ENCODE data around the gene GAB2. TPM values are rescaled to one million over a fixed set of nuclear protein-coding genes. Genes with fewer than 3 reads are reported as not detected.

The GAB2 gene
- total RNA-seq, 1 experiment from 2014 or later, result 10.6 TPM

DNA sequence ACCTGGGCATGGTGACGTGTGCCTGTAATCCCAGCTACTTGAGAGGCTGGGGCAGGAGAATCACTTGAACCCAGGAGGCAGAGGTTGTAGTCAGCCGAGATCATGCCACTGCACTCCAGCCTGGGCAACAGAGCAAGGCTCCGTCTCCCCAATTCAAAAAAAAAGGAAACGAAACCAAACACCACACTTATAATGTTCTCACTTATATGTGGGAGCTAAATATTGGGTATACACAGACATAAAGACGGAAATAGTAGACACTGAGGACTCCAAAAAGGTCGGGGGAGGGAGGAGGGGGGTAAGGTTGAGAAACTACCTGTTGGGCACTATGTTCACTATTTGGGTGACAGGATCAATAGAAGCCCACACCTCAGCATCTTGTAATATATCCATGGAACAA, 94.3 kb downstream of the GAB2 start:
- intact Hi-C loops (cut with micrococcal nuclease; ENCODE audit: unreplicated experiment), result no loop called here
- CTCF ChIA-PET, result interaction anchor here (0.7 kb wide), 1 partner anchor 34 kb away, joined by 4 read pairs; no protein-coding TSS in a partner anchor
- no peaks in the 10 kb centered on the region for H3K36me3 Mint-ChIP-seq (ENCODE audit: insufficient read depth, unreplicated experiment)
- BruUV-seq (replicated peaks), result no TSS peak
- H3K4me1 Mint-ChIP-seq (ENCODE audit: low read depth, unreplicated experiment), result no peaks in the 10 kb centered on the region
- H3K27ac Mint-ChIP-seq (ENCODE audit: unreplicated experiment), result no peak overlapping the region
- no peak overlapping the region for H3K4me3 Mint-ChIP-seq (ENCODE audit: low read depth, unreplicated experiment)
- H3K9me3 Mint-ChIP-seq (ENCODE audit: low read depth, unreplicated experiment), result no peaks in the 10 kb centered on the region
- DNase-seq, result no peak
- no peaks in the 10 kb centered on the region for H3K27me3 Mint-ChIP-seq (ENCODE audit: unreplicated experiment)
- TF ChIP-seq, protein P1, sequence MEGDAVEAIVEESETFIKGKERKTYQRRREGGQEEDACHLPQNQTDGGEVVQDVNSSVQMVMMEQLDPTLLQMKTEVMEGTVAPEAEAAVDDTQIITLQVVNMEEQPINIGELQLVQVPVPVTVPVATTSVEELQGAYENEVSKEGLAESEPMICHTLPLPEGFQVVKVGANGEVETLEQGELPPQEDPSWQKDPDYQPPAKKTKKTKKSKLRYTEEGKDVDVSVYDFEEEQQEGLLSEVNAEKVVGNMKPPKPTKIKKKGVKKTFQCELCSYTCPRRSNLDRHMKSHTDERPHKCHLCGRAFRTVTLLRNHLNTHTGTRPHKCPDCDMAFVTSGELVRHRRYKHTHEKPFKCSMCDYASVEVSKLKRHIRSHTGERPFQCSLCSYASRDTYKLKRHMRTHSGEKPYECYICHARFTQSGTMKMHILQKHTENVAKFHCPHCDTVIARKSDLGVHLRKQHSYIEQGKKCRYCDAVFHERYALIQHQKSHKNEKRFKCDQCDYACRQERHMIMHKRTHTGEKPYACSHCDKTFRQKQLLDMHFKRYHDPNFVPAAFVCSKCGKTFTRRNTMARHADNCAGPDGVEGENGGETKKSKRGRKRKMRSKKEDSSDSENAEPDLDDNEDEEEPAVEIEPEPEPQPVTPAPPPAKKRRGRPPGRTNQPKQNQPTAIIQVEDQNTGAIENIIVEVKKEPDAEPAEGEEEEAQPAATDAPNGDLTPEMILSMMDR (IDR thresholded peaks at IDR 0.05; ENCODE audit: unreplicated experiment), result no peak

DNA sequence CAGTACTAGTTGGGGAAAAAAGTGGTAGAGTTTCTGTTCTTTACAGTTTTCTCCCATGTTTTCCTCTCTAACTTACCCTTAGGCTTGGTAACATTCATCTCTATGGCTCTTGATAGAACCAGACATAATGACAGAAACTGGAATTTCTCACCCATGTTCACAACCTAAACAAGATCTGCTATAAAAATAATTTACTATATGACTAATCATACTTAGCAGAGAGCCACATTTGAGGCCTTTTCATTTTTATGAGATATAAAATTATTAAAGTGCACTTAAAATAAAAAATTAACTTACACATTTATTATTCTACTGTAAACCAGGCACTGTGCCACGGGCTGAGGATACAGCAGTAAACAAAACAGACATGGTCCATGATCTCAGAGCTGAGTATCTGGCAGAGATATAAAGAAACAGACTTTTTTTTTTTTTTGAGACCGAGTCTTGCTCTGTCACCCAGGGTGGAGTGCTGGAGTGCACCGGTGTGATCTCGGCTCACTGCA, 98.1 kb downstream of the GAB2 start:
- intact Hi-C loops (cut with micrococcal nuclease; ENCODE audit: unreplicated experiment), result no loop called here
- CTCF ChIA-PET, result no interaction called here
- Mint-ChIP-seq H3K4me3 (ENCODE audit: low read depth, unreplicated experiment) (no peak overlapping the region), H3K36me3 (ENCODE audit: insufficient read depth, unreplicated experiment) (no peaks in the 10 kb centered on the region), H3K27me3 (ENCODE audit: unreplicated experiment) (no peaks in the 10 kb centered on the region), H3K4me1 (ENCODE audit: low read depth, unreplicated experiment) (no peaks in the 10 kb centered on the region), H3K9me3 (ENCODE audit: low read depth, unreplicated experiment) (no peaks in the 10 kb centered on the region), H3K27ac (ENCODE audit: unreplicated experiment) (no peak overlapping the region)
- no peak for DNase-seq
- TF ChIP-seq, protein P1 (IDR thresholded peaks at IDR 0.05; ENCODE audit: unreplicated experiment), result no peak
- BruUV-seq (replicated peaks), result no TSS peak

DNA sequence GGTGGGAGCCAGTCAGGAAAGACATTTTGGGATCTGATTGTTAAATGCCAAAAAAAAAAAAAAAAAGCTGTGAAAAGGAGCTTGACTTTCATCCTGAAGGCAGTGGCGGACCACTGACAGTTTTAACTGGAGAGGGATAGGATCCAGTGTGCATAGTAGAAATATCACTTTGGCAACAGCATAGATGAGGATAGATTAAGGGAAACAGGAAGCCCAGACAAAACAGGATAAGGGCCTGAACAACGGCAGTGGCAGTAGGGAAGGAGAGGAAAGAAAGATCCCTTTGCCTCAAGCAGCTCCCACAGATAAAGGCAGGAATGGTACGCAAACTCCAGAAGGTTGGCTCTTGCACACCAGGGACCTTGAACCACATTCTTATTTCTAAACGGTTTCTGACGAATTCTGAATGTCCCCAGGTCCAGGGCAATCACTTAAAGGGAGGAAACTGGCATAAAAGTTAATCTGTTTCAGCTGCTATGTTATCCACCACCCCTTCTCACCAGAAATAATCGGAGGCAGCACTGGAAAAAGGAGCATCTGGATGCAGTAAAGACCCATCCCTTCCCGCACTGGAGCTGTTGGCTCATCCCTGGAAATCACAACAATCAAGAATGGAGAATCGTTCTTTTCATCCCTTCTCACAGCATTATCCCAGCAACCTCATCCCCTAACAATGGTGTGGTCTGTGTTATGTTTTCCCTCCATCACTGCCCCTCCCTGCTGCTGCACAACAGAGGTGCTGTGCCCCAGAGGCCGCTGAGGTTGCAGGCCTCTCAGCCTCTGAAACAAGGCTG, 99.1 kb downstream of the GAB2 start:
- H3K36me3 Mint-ChIP-seq (ENCODE audit: insufficient read depth, unreplicated experiment), result no peaks in the 10 kb centered on the region
- TF ChIP-seq, protein P1 (IDR thresholded peaks at IDR 0.05; ENCODE audit: unreplicated experiment), result no peak
- intact Hi-C loops (cut with micrococcal nuclease; ENCODE audit: unreplicated experiment), result no loop called here
- no TSS peak for BruUV-seq (replicated peaks)
- no peak overlapping the region for H3K27ac Mint-ChIP-seq (ENCODE audit: unreplicated experiment)
- no peaks in the 10 kb centered on the region for H3K27me3 Mint-ChIP-seq (ENCODE audit: unreplicated experiment)
- H3K4me1 Mint-ChIP-seq (ENCODE audit: low read depth, unreplicated experiment), result peaks cover 5% of the 10 kb centered on the region
- H3K4me3 Mint-ChIP-seq (ENCODE audit: low read depth, unreplicated experiment), result no peak overlapping the region
- H3K9me3 Mint-ChIP-seq (ENCODE audit: low read depth, unreplicated experiment), result no peaks in the 10 kb centered on the region
- CTCF ChIA-PET, result no interaction called here
- no peak for DNase-seq

DNA sequence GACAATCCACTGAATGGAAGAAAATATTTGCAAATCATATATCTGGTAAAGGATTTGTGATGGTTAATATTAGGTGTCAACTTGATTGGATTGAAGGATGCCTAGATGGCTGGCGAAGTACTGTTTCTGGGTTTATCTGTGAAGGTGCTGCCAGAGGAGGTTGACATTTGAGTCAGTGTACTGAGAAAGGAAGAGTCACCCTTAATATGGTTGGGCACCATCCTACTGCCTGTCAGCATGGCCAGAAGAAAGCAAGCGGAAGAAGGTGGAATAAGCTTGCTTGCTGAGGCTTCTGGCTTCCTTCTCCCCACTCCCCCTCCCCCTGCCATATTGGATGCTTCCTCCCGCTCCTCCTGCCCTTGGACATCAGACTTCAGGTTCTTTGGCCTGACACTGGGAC, 101.9 kb downstream of the GAB2 start:
- Mint-ChIP-seq H3K4me1 (ENCODE audit: low read depth, unreplicated experiment) (peaks cover 8% of the 10 kb centered on the region), H3K9me3 (ENCODE audit: low read depth, unreplicated experiment) (no peaks in the 10 kb centered on the region), H3K36me3 (ENCODE audit: insufficient read depth, unreplicated experiment) (no peaks in the 10 kb centered on the region), H3K27ac (ENCODE audit: unreplicated experiment) (no peak overlapping the region), H3K4me3 (ENCODE audit: low read depth, unreplicated experiment) (no peak overlapping the region), H3K27me3 (ENCODE audit: unreplicated experiment) (no peaks in the 10 kb centered on the region)
- no TSS peak for BruUV-seq (replicated peaks)
- TF ChIP-seq, protein P1 (IDR thresholded peaks at IDR 0.05; ENCODE audit: unreplicated experiment), result no peak
- CTCF ChIA-PET, result no interaction called here
- intact Hi-C loops (cut with micrococcal nuclease; ENCODE audit: unreplicated experiment), result no loop called here
- DNase-seq, result no peak

All from Calu3 (cell line).